GM19328 (cell line): ENCODE results near the gene CXCL17.
"Not testable (repeated sequence)": the region's sequence is repeated elsewhere in the genome, so short reads cannot be mapped to it uniquely, and the experiment has no call there.

Source experiments
- ATAC-seq: cut with Tn5 transposase; IDR thresholded peaks from one replicate; pipeline ENCODE4 v1.9.1; 2021; ENCODE audit warnings: mild to moderate bottlenecking, moderate library complexity; ENCODE audit not compliant: unreplicated experiment

The CXCL17 gene, protein sequence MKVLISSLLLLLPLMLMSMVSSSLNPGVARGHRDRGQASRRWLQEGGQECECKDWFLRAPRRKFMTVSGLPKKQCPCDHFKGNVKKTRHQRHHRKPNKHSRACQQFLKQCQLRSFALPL

DNA sequence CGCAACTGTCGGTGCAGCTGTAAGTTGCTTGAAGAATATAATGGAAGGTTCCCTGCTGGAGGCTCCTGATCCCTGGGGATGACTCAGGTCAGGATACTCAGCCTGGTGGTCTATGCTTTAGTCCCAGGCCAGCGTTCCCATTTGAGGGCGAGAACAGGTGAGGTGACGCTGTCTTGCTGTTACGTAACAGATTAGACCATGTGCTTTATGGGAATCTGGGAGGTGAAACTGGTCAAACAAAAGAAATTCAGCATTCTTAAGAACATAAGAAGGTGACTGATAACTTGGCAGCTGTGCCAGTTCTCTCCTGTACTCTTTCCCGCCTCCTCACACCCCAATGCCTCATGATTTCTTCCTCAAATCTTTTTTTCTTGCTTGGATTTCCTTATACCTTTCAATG is at the start of gene CXCL17:
Gene CXCL17 (minus strand): TSS at position 114 of the 400 bp plus-strand sequence. CDS start 114 bp downstream, outside the sequence.
- ATAC-seq = no peak

DNA sequence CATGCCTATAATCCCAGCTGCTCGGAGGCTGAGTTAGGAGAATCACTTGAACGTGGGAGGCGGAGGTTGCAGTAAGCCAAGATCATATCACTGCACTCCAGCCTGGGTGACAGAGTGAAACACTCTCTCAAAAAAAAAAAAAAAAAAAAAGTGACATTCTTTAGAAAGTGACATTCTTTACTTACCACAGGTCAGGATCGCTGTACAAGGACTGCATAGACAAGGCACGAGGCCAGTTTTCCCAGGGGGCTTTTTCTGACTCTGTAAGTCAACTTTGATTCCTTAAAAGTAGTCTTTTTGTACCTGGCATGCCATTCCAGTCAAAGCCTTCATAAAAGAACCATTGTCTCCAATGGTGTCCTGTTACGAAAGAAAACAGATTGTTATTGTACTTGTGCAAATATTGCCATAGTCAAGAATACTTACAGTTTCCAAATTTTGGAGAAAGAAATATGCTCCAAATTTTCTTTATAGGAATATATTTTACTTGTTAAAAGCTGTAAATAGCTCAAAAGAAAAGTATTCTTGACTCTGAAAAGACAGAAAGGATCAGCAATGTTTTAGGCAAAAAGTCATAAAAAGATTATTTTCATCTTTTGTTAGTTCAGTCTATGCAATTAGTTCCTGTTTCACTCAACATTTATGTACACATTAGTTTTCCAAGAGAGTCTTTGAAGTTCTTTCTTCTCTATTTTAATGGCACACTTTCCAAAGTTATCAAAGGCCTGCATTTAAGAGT is 46.2 kb upstream of the CXCL17 start:
- ATAC-seq = no peak

DNA sequence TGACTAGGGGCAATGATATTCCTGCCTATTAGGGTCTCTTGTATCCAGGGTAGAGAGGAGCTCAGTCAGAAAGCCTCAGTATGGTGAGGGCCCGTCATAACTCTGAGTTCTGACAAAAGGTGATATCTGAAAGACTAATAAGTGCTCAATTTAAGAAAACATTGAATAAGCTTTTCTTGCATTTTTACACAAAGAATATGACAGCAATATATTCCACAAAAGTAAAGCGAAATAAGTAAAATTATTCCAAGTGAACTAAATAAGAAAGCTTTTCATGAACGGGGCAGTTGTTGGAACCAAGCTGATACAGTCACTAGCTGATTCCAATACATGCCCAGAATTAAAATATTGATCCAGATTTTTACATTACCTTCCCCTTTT is 45.0 kb upstream of the CXCL17 start:
- no peak for ATAC-seq

DNA sequence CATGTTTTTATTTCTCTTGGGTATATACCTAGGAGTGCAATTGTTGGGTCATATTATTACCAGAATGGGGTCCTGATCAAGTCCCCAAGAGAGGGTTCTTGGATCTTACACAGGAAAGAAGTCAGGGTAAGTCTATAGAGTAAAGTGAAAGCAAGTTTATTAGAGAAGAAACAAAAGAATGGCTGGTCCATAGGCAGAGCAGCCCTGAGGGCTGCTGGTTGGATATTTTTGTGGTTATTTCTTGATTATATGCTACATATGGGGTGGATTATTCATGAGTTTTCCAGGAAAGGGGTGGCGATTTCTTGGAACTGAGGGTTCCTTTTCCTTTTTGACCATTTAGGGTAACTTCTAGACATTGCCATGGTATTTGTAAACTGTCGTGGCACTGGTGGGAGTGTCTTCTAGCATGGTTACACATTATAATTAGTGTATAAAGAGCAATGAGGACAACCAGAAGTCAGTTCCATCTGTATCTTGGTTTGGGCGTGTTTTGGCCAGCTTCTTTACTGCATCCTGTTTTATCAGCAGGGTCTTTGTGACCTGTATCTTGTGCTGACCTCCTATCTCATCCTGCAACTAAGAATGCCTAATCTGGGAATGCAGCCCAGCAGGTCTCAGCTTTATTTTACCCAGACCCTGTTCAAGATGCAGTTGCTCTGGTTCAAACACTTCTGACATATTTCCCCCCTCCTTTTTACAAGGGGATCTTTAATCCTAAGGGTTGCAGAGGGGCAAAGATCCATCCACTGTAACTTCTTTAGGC is 44.5 kb upstream of the CXCL17 start:
- ATAC-seq = no peak

DNA sequence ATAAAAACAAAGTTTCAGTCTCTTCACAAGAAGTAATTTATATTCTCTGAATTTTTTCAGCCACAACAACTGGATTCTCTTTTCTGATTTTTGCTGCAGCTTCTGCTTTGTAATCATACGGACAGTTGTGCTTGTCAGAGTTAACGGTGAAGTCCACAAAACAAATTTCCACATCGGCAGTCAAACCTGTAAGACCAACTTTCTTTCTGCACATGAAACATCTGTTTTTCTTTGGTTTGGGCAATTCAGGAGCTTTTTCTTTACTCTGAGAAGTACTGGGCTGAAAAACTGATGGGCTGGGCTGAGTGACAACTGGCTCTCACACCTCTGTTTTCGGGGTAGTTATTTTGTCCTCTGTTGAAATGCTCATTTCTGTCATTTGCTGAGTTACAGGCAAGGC is 42.3 kb upstream of the CXCL17 start:
- ATAC-seq = not testable (repeated sequence)

DNA sequence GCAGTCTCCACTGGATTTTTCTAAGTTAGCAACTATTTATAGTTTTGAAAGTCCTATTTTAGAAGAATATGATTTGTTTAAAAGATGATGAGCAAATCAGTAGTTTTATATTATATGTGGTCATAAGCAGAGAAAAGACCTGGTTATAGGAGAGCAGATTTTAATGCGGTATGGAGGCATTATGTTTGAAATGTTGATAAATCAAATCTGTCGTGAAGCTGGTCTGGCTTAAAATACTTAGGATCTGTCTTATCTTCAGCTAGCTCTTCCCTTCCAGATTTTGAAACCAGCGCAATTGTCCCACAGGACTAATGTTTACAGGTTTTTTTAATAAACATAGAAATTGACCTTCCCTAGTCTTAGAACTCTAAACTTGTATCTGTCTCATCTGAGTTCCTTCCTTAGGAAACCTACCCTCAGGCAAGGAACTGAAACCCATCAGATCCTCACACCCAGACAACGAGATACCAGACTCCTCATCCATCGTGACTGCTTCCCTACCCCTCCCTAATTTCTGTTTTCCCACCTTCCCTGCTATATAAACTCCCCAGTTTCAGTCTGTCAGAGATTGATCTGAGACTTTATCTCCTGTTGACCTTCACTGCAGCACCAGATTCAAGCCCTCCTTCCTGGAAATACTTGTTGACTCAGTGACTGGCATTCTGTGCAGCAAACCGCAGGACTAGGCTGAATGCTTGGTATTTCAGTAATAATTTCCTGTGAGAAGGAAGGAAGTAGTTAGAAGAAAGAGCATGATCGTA is 37.8 kb upstream of the CXCL17 start:
- no peak for ATAC-seq

DNA sequence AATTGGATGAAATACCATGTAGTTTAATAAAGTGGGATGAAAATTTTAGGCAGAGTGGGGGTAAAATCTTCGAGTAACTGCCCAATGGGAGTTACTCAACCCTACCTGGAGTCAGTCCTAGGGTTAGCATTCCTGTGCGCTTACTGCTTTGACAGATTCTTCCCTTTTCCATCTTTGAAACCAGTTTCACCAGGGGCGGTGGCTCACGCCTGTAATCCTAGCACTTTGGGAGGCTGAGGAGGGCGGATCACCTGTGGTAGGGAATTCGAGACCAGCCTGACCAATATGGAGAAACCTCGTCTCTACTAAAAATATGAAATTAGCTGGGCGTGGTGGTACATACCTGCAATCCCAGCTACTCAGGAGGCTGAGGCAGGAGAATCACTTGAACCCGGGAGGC is 37.0 kb upstream of the CXCL17 start:
- ATAC-seq = no peak

DNA sequence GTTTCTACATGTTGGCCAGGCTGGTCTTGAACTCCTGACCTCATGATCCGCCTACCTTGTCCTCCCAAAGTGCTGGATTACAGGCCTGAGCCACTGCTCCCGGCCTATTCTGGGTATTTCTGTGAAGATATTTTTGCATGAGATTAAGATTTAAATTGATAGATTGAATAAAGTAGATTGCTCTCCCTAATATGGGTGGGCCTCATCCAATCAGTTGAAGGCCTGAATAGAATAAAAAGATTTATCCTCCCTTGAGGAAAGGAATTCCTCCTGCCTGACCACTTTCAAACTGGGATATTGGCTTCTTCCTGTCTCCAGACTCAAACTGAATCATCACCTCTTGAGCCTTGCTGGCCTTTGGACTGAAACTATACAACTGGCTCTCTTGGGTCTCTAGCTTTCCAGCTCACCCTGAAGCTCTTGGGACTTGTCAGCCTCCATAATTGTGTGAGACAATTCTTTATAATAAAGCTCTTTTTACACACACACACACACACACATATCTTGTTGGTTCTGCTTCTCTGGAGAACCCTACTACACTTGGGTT is 36.1 kb upstream of the CXCL17 start:
- no peak for ATAC-seq

DNA sequence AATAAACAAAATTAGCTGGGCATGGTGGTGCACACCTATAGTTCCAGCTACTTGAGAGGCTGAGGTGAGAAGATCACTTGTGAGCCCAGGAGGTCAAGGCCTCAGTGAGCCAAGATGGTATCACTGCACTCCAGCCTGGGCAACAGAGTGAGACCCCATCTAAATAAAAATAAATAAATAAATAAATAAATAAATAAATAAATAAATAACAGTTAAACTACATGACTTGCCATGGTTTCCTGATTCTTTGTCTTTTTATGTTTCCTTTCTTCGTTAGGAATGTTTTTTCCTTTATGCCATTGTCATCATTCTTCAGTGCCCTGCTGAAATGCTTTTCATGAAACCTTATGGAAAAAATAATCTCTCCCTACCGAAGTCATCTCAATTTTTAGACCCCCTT is 35.2 kb upstream of the CXCL17 start:
- ATAC-seq = no peak

DNA sequence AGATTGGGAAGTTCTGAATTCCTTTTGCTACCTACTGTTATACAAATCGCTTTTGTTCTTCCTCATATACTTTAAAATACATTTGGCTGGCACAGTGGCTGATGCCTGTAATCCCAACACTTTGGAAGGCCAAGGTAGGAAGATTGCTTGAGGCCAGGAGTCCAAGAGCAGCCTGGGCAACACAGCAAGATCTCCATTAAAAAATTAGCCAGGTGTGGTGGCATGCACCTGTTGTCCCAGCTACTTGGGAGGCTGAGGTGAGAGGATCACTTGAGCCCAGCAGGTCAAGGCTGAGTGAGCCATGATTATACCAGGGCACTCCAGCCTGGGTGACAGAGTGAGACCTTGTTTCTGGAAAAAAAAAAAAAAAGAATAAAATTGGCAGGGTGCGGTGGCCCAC is 34.4 kb upstream of the CXCL17 start:
- ATAC-seq = no peak

DNA sequence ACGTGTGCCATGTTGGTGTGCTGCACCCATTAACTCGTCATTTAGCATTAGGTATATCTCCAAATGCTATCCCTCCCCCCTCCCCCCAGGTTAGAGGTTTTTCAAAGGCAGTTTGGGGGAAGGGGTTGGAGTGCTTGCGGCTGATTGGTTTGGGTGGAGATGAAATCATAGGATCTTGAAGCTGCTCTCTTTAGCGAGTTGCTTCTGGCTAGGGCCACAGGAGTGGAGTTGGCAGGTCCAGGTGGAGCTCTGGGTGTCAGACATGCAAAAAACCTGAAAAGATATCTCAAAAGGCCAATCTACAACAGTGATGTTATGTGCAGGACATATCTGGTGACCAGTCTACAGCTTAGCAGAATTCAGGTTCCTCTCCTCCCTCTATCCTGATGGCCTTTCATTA is 32.6 kb upstream of the CXCL17 start:
- ATAC-seq = no peak

DNA sequence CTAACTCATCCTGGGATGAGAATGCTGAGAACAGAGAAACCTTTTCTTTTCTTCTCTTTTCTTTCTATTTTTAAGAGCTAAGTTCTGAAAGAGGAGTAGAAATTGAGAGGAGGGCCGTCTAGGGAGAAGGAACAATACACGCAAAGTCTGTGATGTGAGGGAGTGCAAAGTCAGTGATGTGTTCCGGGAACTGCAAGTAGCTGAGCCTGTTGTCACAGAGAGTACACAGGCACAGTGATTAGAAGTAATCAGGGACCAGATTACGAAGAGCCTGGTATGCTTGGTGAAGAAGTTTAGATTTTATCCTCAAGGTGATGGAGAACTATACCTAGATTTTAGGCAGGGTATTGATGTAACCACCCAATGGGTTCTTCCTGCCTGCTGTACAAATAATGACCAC is 32.0 kb upstream of the CXCL17 start:
- ATAC-seq = no peak

DNA sequence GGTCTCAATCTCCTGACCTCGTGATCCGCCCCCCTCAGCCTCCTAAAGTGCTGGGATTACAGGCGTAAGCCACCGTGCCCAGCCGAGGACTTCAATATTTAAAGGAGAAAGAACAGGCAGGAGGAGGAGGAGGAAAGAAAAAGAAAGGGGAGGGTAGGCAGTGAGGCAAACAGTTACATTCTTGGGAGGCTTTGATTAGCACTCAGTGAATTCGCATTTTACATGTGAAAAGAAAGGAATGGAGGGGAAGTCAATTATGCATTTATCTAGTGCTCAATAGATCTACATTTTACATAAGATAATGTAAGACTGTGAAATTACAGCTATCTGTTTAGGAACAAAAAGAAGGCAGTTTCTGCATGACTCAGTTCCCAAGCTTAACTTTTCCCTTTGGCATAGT is 30.9 kb upstream of the CXCL17 start:
- ATAC-seq = no peak

DNA sequence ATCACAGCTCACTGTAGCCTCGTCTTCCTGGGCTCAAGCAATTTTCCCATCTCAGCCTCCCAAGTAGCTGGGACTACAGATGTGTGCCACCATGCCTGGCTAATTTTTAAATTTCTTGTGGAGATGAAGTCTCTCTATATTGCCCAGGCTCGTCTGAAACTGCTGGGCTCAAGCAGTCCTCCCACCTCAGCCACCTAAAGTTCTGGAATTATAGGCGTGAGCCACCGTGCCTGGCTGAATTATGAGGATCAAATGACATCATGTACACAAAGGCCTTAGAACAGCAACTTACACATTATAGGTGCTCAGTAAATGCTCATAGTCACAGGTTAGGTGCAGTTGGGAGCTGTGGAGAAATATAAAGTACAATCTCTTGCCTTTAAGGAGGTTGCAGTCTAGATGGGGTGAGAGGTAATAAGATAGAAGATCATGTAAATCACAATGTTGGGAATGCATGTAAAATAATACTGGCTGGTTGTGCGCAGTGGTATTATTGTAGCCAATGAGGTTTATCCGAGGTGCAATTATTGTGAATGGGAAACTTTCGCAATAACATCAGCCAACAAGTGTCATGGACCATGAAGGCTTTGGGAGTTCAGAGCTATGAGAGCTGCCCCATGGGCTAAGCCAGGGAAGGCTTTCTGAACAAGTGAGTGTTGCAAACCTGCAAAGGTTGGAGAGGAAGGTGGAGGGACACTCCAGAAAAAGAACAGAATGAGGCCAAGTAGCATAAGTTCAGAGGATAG is 29.8 kb upstream of the CXCL17 start:
- ATAC-seq = no peak

DNA sequence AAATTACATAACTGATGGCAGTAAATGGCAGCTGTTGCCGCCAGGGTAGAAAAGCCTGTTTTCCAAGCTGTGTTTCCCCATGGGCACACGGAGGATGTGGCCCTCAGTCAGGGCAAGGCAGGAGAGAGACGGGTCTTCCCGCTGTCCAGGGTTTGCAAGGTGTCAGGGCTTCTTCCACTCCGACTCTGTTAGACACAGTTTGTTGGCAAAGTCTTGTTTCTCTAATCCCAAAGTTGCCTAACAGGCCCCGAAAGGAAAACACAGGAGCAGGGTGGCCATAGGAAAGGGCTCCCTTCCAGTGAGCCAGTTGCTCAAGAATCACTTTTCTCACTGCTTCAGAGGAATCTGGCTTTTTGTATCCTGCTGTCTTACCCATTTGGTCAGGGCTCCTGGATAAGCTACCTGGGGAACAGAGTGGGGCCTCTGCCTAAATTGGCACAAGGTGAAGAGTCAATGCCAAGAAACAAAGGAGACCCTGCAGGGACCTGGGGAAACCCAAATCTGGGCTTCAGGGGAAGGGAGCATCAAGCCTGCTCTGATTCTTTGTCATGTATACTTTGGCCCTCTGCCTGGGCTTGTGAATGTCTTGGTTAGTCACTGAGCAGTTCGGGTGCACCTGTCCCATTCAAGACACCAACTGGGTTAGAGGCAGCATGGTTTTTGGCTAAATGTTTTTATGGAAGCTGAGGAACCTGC is 29.0 kb upstream of the CXCL17 start:
- no peak for ATAC-seq

DNA sequence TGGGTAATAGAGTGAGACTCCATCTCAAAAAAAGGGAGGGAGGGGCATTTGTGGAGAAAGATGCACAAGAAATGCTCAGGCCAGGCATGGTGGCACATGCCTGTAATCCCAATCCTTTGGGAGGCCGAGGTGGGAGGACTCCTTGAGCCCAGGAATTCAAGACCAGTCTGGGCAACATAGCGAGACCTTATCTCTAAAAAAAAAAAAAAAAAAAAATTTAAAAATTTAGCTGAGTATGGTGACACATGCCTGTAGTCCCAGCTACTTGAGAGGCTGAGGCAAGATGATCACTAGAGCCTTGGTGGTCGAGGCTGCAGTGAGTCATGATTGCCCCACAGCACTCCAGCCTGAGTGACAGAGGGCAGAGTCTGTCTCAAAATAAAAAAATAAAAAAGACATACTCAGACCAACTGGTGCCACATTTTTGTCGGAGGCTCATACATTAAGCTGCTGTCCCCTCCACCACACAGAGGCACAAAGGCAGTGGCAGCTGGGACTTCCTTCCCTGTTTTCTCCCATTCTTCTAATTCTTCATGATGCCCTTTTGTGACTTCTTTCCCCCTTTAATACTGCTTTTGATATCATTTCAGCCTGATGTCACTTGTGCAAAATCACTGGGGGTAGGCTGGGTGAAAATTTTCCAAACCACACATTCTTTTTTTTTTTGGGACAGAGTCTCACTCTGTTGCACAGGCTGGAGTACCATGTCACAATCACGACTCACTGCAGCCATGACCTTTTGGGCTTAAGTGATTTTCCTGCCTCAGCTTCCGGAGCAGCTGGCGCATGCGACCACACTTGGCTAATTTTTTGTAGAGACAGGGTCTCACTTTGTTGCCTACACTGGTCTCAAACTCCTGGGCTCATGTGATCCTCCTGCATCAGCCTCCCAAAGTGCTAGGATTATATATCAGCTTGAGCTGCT is 26.8 kb upstream of the CXCL17 start:
- ATAC-seq = no peak

DNA sequence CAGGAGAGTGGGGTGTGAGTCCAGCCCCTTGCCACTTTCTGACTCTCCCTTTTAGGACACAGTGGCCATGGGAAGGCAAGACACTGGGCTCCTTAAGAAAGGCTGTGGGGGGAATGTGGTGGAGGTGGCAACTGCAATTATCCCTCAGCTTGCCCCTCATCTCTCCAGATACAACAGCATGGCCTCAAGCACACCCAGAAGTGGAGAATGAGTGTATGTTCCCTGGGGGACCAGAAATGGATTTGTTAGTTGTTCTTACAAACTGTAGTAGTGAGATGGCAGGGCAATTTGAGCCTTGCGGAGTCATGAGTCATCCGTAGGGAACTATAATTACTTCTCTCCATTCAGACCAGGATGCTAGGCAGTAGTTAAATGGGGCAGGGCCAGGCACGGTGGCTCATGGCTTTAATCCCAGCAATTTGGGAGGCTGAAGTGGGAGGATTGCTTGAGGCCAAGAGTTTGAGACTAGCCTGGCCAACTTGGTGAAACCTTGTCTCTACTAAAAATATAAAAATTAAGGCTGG is 25.6 kb upstream of the CXCL17 start:
- no peak for ATAC-seq

DNA sequence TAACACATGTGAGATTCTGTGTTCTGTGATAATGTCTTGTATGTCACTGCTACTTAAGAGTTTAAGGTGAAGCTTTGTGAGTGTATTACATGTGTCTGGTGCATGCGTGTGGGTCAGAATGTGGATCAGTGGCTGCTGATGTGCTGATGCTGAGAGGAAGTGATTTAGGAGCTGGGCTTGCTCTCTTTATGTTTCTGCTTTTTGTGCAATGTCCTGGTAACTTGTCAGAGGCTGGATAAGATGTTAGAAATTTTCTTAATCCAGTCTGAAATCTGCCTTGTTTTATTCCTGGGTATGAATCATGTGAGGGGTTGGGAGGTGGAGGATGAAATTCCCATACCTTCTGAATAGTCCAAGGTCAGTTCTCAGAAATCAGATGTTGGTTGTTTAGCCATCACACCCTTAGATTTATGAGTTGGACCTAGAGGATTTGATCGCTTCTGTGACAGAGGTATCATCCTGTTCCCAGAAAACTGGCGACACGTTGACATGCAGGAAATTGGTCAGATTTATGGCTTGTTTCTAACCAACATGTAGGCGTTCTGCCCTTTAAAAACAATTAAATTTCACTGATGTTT is 24.5 kb upstream of the CXCL17 start:
- ATAC-seq = no peak
